Activated CD8-positive, alpha-beta memory T cell treated with anti-CD3 and anti-CD28 coated beads for 24 hours (primary cell): ENCODE results near the gene GIPC2.
"Not testable (repeated sequence)": the region's sequence is repeated elsewhere in the genome, so short reads cannot be mapped to it uniquely, and the experiment has no call there.

Experiments
- DNase-seq: peaks from one replicate; pipeline ENCODE4 v3.0.0-alpha.2; 2020

Gene GIPC2

DNA sequence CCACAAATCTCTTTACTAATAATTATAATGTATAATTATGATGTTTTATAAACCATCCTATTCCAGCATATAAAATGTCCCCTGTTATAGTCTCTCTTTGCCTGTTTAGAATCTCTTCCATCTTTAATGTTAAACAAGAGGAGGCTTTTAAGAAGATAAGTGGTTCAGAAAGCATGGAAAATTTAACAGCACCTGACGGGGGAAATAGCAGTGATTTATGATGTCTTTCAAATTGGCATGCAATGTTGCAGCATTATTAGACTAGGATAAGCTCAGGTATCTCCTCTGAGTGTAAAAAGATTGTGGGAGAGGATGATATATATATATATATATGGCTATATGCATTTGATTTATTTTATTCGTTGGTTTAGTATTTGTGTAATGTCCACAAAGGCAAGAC lies 24.4 kb downstream of the GIPC2 start:
- no peak for DNase-seq

DNA sequence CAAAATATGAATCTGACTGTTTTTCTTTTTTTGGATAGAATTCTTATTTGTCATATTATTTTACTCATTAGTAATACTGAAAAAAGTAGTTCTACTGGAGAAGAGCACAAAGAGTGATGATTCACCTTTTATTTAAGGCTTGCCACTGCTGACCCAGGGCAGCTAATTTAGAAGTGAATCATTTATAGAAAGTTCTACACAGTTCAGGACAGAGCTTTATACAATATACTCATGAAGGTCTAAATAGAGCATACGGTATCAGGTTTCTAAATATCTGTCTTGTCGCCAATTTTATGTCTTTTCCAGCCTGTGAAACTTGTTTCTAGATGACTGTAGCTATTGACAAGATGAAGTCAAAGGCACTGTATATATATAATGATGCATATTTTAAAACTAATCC lies 25.0 kb downstream of the GIPC2 start:
- DNase-seq = no peak

DNA sequence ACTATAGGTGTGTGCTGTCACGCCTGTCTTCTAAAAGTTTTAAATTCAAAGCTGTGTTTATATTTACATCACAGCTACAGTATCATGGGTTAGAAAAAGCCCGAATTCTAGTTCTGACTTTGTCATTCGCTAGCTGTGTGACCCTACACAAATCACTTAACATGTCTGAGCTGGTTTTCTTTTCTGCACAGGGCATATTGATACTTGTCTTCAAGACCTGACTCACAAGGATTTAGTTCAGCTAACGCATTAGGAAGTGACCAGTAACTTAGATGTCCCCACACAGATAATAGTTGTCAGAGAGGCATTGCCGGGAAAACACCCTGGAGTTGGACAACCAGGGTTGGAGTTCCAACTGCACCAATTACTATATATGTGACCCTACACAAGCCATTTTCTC lies 25.9 kb downstream of the GIPC2 start:
- no peak for DNase-seq

DNA sequence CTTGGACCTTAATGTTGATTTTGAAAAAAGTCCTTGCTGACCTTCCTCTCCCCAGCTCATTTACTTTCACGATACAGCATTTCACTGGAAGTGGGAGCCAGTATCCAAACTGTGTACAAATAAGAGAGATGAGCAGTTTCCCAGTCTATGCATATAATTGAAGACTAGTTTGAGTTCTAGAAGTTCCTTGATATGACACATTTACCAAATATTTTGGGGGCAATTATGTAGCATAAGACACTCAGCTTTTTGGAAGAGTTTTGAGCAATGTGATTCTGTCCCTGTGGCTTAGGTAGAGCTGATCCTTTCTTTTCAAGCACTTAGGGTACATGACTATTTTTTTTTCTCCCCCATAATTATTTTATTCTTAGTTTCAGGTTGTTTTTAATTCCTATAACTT lies 26.4 kb downstream of the GIPC2 start:
- no peak for DNase-seq

DNA sequence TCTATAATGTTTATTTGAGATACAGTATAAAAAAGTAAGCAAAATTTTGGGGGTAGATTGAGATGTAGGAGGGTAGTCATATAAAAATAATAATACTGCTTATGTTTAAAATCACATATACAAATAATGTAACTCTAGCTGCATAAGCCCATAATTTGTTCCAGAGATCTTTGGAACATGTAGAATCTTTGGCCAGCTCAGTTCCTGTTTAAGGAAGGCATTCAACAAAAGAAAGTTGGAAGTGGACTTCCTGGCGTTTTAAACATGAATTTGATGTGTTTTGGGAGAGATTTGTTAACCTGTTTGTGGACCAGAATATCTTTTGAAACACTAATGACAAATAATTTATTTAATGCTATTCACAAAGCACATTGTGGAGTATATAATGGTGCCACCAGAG lies 27.7 kb downstream of the GIPC2 start:
- DNase-seq = no peak

DNA sequence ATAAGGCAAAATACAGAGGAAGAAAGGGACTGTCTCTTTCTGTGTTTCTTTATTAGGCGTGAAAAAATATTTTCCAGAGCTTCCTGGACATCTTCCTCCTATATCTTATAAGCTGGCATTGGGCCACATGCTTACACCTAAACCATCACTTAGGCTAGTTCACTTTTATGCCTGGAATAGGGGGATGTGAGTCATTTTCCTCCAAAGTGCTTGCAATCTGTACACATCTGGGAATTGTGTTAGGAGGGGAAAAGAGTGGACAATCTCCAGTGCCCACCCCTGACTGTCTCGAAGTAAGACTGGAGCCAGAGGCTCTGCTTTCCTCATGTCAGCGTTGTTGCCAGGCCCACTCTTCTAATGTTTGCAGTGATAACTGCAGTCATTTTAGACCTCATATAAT lies 29.9 kb downstream of the GIPC2 start:
- DNase-seq = no peak

DNA sequence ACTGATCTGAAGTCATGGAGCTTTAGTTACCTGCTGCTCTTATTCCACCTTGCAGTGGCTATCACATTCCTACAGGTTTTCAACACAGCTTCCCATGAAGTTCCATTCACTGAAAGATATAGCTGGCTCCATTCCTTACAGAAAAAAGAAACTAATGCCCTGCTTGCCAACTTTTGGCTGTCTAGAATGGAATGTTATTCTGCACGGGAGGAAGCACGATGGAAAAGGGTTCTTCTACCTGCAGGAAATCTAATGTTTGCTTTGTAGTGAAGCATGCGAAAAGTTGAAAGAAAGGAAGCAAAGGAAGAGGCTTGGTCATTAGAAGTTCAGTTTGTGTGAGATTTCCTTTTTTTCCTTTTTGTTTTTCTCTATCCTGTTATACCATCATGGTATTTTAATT lies 32.6 kb downstream of the GIPC2 start:
- no peak for DNase-seq

DNA sequence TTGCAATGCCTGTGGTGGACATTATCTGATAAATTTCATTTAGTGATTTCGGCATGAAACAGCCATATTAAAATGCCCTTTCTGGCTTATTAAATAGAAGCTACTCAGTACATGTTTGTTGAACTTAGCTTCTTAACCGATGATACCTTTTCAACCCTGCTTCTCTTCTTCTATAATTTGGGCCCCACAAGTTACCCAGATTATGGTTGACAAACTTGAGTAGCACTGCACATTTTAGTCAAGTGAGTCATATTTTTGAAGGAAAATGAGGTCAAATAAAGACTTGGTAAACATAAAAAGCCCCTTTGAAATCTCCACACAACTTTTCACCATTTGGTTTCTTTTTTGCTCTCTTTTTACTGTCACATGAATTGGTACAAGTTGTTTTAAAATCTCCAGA lies 33.8 kb downstream of the GIPC2 start:
- no peak for DNase-seq

DNA sequence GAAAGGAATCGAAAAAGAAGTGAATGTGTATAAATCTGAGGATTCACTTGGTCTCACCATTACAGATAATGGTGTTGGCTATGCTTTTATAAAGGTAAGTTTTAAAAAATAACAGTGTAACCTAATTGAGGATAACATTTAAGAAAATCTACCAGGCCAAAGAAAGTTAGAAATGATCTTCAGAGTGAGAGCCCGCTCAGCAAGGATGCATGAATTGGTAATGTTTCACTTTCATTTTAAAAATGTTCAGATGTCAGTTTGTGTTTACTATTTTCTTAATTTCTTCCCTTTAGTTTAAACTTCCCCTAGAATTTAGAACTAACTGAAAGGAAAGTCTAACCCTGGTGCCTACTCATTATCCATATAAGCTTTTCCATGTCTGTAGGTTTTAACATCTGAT lies 35.0 kb downstream of the GIPC2 start:
- DNase-seq = no peak

DNA sequence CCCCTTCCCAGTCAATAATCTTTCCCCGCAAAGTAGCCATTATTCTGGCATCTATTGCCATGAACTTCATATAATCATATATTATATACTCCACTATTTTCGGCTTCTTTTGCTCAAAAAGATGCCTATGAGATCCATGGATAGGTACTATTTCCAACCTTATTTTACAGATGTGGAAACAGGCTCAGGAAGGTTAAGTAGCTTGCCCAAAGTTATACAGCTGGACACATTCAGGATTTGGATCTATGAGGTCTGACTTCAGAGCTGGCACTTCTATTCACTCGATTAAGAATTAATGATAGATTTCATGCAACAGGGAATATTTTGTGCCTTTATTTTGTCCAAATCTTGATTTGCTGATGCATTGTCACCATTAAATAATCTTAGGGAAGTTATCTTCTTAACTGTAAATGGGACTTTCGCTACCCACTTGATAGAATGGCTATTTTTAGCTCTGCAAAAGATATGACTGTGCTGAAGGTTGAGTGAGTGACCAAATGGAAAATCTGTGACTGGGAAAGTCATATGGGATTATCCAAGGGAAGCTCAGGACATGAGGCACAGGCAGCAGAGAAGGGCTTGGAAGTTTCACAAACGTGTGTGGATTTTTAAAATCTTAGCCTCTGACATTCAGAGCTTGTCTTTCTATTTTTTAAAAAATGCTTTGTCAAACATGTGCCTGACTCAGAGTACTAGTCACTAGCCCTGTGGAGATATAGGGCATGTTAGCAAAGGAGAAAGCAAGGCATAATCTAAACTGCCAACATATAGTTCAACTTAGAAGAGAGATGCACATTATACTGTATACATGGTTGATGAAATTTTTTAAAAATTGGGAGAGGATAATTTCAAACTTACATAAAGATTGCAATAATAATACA lies 36.5 kb downstream of the GIPC2 start:
- no peak for DNase-seq

DNA sequence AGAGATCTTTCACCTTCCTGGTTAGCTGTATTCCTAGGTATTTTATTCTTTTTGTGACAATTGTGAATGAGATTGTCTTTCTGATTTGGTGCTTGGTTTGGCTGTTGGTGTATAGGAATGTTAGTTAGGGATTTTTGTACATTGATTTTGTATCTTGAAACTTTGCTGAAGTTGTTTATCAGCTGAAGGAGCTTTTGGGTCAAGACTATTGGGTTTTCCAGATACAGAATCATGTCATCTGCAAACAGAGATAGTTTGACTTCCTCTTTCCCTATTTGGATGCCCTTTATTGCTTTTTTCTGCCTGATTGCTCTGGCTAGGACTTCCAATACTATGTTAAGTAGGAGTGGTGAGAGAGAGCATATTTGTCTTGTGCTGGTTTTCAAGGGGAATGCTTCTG lies 38.9 kb downstream of the GIPC2 start:
- not testable (repeated sequence) for DNase-seq

DNA sequence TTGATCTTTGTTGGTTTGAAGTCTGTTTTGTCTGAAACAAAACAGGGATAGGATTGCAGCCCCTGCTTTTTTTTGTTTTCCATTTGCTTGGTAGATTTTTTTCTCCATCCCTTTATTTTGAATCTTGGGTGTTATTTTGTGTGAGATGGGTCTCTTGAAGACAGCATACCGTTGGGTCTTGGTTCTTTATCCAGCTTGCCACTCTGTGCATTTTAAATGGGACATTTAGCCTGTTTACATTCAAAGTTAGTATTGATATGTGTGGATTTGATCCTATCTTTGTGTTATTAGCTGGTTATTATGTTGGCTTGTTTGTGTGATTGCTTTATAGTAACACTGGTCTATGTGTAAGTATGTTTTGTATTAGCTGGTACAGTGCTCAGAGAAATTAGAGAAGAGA lies 40.9 kb downstream of the GIPC2 start:
- DNase-seq = no peak

DNA sequence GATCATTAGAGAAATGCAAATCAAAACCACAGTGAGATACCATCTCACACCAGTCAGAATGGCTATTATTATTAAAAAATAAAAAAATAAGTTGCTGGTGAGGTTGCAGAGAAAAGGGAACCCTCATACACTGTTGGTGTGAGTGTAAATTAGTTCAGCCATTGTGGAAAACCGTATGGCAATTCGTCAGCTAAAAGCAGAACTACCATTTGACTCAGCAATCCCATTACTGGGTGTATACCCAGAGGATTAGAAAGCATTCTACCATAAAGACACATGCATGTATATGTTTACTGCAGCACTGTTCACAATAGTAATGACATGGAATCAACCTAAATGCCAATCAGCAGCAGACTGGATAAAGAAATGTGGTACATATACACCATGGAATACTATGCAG lies 42.2 kb downstream of the GIPC2 start:
- DNase-seq = no peak

DNA sequence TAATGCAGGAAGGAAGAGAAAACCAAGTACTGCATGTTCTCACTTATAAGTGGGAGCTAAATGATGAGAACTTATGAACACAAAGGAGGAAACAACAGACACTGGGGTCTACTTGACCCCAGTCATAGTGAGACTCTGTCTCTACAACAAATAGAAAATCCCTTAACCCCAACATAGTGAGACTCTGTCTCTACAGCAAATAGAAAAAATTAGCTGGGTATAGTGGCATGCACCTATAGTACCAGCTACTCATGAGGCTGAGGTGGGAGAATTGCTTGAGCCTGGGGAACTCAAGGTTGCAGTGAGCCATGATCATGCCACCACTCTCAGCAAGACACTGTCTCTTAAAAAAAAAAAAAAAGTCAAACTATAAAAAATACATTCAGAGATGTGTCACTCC lies 42.7 kb downstream of the GIPC2 start:
- DNase-seq = no peak

DNA sequence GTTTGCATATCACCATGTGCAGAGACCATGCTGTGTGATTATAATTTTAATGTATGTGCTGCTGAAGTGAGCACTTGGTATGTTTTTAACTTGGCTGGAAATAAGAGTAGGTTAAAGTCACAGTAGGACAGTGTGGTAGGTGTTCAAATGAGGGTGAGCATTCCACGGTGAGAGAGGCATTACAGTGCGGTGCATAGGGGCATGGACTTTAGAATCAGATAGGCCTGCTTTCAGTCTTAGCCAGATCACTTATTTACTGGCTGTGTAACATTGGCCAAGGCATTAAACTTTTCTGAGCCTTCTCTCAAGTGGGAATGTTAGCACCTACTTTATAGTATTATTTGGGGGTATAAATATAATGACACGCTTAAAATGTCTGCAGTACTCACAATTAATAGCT lies 43.2 kb downstream of the GIPC2 start:
- DNase-seq = no peak

DNA sequence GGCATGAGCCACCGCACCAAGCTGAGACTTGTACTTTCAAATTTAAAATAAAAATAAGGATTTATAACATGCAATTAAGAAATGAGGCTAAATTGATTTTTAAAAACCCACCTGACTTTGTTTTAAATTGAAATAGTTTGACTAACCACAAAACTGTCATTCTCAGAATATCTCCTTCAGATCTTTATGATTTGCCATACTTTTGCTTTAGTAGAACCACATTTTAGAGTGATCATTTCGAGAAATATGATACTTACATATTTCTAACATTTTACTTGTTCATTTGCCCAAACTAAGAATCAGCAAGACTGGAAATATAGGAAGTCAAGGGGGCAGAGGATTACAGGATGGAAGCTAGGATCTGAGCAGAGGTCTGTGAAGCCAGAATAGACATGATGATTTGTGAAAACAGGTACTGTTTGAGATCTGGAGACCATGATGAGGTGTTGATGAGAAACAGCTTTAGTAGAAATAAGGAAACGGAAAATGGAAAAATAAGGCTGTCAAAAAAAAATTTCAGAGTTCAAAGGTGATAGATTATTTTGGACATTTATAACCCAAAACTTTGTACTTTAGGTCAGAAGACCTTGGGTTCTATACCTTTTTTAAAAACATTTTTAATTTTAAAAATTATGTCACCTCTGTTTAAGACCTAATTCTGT lies 44.8 kb downstream of the GIPC2 start:
- no peak for DNase-seq

DNA sequence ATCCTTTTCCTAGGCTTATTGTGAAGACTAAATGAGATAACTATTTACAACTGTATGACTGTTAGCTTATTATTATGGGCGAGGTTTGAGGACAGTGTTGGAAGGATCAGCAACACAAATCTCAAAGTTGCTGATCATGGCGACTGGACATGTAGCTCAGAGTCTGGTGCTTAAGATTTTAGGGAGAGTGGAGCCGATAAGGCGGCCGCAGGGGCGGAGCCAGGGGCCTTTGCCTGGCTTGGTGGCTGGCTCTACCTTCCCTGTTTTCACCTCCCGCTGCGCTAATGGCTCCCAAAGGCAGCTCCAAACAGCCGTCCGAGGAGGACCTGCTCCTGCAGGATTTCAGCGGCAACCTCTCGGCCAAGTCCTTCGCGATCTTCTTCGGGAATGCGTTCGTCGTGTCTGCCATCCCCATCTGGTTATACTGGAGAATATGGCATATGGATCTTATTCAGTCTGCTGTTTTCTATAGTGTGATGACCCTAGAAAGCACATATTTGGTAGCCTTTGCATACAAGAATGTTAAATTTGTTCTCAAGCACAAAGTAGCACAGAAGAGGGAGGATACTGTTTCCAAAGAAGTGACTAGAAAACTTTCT lies 45.5 kb downstream of the GIPC2 start:
- DNase-seq = no peak

DNA sequence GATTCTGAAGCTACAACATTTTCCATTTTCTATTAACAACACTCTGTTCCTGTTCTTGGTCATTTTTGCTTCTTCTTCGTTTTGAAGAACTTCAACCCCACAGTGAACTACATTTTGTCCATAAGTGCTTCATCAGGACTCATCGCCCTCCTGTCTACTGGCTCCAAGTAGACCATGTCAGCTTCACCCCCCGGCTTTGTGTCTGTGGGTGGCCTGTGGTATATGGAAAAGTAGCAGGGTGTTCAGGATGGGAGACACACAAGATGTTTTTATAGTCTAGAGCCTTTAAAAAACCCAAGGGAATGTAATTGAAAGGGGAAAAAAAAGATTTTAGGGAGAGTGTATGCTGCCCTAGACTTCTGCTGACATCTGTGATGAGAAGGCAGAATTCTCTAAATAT lies 46.1 kb downstream of the GIPC2 start:
- no peak for DNase-seq

DNA sequence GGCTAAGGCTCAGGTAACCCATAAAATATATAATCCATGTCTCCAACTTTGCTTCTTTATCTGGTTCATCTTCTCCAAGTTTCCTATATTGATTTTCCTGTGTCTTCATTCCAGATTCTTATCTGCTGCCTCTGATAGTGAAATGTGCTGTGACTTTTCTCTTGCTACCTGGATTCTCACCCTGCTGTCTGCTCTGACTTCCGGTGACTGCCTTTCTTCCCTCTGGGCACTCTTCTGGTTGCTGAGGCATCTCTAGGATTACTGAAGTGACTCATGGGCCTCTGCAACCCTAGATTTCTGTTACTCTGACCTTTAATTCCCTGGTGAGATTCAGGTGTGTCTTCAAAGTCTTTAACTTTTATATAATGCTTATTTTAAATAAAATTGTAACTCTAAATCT lies 46.9 kb downstream of the GIPC2 start:
- no peak for DNase-seq

DNA sequence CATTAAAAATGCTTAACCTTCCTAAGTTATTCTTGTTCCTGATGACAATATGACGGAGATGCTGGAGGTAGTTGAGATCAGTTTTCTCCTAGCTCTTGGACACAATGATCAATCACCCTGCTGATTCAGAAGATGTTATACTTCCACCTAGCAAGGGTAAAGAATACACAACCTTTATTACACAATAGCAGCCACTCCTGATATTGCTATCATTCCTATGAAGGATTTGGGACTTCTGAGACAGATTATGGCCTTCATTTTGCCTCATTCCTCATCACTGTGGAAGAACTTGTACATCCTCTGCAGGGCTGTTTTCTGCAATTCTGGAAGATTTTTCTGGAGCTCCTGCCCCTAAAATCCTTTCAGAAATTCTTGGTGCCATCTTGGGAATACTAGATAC lies 47.8 kb downstream of the GIPC2 start:
- DNase-seq = no peak

DNA sequence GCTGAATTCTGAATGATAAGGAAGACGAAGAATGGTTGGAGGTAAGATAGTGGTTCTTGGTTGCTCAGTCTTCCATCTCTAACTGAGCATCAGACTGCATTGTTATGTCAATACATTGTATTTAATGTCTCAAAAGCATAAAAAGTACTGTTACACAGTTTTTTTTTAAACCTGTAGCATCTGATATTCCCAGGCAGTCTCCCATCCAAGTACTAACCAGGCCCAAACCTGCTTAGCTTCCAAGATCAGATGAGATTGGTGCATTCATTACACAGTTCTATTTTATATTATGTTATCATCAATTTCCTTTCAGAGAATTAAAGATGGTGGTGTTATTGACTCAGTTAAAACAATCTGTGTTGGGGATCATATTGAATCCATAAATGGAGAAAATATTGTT lies 48.9 kb downstream of the GIPC2 start:
- DNase-seq = no peak

DNA sequence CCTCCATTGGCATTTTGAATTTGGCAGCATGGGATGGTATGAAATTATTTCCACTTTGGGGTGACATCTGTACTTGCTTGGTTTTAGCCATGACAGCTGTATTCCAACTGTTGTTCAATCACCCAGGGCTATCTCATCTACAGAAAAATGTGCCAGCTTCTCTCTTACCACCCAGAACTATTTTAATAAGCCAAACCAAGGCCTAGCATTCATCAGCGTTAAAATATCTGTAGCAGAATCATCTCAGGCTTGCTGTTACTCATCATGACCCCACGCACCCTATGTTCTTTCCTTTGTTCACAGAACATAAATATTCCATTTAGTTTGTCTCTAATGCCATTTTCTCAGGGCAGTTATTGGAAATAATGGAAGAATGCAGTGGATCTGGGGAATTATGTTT lies 49.8 kb downstream of the GIPC2 start:
- DNase-seq = no peak

DNA sequence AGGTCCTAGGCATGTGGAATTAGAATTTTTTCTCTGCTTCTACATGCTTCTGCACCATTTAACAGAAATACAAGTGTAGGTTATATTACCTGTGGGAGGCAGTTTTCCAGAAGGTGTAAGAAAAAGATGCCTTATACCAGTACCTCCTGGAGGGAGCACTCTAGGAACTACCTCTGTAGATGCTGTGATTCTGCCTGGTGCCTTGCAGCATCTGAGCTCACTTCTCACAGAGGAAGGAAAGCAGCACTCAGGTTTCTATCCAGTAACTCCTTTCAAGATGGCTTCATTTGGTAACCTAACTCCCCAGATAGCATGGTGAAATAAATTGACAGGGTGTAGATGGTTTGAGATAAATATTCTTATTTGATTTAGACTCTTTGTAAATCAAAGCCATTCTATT lies 50.3 kb downstream of the GIPC2 start:
- DNase-seq = no peak

DNA sequence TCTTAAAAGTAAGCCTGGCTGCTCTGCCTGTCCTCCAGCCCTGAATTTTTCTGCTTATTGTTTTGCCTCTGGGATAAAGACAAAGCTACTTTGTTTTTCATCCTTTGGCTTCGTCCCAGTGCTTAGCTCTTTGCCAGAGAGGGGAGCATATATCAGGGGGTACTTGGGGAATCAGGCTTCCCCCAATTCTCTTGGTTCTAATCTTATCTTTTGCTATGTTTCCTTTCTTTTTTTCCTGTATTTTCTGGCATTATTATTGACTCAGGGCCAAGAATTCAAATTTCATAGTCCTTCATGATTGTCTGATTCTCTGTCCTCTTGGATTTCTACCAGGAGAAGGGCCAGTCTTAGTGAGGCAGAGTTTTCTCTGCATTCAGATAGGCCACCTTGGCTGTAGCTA lies 51.2 kb downstream of the GIPC2 start:
- no peak for DNase-seq
